G401 (cell line): ENCODE measurements around the gene MSANTD3. TPM values are rescaled to one million over a fixed set of nuclear protein-coding genes. Genes with fewer than 3 reads are reported as not detected.
"Not testable (repeated sequence)": the region's sequence is repeated elsewhere in the genome, so short reads cannot be mapped to it uniquely, and the experiment has no call there.

ENCODE experiments used
- DNase-seq: peaks from one replicate; pipeline ENCODE4 v3.0.0-alpha.2; 2015; ENCODE audit warnings: low spot score
- in situ Hi-C: cut with HindIII; loops from 2 replicates; pipeline ENCODE4 v1.10.0; 2016; ENCODE audit warnings: low sequenced_read_pairs, mixed read lengths
- total RNA-seq: library from RNA; depleted of rRNA; stranded (reverse); fragments of >200 nt; shearing (Covaris generic); gene quantifications from 2 replicates; pipeline ENCODE4 v1.2.3, GENCODE V29; 2014

MSANTD3 gene
- total RNA-seq, 1 experiment from 2014 or later = 63.5 TPM

DNA sequence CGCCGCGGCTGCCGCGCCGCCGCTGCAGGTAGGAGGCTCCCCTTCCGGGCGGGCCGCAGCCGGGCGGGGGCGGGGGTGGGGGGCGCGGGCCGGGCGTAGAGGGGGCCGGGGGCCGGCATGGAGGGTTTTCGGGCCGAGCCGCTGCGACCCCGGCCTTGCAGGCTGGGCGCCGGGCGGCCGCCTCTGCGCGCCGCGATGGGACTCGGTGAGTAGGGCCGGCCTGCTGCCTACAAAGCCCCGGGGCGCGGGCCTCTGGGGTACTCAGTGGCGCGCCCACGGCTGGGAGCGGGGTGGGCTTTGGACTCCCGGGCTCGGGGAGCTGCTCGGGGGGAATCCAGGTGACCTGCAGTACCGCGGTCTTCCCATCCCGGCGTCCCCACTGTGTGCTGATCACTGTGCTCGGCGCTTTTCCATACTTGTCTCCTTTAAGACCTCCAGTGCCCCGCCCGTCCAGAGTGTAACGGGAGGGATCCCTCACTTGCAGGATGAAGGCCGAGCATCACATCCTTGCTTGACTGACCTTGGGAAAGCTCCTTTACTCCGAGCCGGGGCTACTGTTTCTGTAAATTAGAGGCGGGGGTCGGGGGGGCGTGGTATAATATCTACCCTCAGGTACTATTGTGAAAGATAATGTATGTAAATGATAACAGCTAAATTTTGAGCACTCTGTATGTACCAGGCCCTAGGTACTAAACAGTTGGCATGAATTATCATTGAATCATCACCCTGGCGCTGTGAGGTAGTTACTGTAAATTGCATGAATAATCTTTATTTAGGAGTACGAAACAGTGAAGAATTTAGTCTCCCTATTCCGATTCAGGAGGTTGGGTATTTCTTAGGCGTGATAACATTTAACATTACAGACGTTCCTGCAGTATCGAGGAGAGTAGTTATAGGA lies 672 bp downstream of the MSANTD3 start:
- in situ Hi-C loops = no loop called here
- DNase-seq = peak; percentile 91

- DNase-seq = peak; percentile 56
- in situ Hi-C loops = no loop called here
These were observed 2.1 kb downstream of the MSANTD3 start for GRCh38 chr9:100428871-100429654.

GRCh38 chr9:100430286-100430940 lies 3.5 kb downstream of the MSANTD3 start:
- in situ Hi-C loops = no loop called here
- no peak for DNase-seq

DNA sequence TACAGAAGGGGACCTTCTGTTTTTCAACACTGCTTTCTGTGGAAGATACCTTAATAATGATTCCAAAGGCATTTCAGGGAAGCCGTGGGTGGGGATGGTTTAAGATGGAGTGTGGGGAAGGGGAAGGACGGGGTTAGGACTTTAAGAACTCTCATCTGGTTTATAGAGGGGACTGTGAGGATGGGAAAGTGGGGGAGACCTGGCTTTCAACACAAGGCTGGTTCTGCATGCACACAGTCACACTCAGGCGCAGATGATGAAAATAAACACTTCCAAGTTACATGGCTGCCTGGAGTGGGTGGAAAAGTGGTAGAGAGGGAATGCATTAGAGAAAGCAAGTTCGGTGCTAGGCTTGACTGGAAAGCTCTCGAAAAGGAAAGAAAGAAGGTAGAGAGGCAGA lies 4.9 kb downstream of the MSANTD3 start:
- in situ Hi-C loops = no loop called here
- no peak for DNase-seq

DNA sequence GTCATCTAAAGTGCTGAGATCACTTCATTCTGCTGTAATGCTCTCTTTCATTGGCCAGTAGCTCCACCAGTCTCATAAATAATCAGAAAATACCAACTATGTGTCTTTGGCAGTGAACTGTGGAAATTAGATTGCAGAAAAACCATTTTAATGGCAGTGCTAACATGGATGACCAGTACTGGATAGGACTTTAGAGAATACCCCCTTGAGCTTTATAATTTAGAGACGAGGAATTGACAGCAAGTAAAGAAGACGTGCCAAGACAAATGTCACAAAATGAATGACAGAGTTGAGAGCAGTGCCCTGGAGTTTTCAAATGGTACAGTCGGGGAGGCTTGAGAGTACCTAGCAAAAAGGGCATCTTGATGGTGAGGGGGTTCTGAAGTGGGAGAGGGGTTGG lies 5.8 kb downstream of the MSANTD3 start:
- DNase-seq = no peak
- in situ Hi-C loops = no loop called here

- in situ Hi-C loops = no loop called here
- no peak for DNase-seq
These were observed 9.6 kb downstream of the MSANTD3 start for GRCh38 chr9:100436571-100436970.

DNA sequence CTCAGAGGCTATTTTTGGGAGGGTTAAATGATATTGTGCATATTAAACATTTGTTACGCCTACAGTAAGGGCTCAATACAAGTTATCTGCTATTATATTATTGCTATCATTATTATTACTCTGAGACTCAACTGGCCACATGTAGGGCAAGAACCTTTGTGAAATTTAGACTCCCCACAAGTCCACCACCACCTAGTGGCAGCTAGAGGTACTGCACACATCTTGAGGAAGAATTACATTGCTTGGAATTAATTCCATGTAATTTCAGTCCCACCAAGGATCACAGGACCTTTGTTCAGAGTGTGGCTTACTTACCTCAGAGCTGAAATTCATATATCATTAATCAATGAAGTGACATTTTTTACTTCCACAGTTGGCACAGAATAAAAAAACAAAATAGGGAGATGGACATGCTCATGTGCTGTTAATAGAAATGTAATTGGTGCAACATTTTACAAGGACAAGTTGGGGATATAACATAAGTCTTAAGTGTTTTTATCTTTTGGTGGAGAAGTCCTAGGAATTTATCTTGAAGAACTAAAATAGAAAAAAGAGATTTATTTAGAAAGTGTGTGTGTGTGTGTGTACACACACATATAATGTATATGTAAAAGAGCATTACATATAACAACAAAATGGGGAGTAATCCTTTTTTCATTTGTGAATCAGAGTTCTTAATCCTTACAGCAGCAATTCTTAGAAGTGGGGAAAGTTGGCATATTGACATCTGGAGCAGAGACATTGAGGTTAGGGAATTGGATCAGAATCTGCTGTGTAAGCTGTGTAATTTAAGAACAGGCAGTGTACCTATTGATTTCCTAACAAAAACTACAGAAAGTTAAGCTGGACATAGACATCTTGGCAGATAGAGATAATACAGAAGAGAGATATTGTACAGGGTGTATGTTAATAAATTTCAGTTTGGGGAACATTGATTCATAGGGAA lies 11.2 kb downstream of the MSANTD3 start:
- DNase-seq = peak; percentile 65
- in situ Hi-C loops = no loop called here

DNA sequence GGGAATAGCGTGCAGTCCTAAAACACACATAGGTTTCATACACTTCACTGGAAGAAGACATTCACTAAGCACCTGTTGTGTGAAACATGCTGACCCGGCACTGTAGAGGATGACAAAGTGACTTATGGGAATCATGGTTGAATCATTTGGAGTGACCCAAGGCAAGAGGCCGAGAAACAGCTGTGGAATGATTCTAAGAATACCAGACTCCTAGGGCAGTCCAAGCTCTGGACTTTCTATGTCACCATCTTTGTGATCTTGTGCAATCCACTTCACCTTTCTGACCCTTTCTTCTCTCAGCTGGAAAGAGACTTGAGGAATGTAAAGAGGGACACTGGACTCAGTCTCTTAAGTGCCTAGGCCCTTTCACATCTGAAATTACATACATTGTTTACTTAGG lies 13.1 kb downstream of the MSANTD3 start:
- in situ Hi-C loops = no loop called here
- no peak for DNase-seq

- DNase-seq, in situ Hi-C loops: not testable (repeated sequence)
These were observed 13.5 kb downstream of the MSANTD3 start for GRCh38 chr9:100440487-100440886.

DNA sequence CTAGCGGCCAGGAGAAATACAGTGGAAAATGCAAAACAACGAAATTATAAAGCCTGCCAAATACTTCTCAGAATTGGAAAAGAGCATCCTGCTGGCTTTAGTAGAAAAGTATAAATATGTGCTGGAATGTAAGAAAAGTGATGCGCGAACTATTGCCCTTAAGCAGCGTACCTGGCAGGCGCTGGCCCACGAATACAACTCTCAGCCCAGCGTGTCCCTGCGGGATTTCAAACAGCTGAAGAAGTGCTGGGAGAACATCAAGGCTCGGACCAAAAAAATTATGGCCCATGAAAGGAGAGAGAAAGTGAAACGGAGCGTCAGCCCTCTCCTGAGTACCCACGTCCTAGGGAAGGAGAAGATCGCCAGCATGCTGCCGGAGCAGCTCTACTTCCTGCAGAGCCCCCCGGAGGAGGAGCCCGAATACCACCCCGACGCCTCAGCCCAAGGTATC lies 15.0 kb downstream of the MSANTD3 start:
- no peak for DNase-seq
- in situ Hi-C loops = no loop called here

GRCh38 chr9:100443781-100444768 lies 17.1 kb downstream of the MSANTD3 start:
- DNase-seq = no peak
- in situ Hi-C loops = no loop called here

DNA sequence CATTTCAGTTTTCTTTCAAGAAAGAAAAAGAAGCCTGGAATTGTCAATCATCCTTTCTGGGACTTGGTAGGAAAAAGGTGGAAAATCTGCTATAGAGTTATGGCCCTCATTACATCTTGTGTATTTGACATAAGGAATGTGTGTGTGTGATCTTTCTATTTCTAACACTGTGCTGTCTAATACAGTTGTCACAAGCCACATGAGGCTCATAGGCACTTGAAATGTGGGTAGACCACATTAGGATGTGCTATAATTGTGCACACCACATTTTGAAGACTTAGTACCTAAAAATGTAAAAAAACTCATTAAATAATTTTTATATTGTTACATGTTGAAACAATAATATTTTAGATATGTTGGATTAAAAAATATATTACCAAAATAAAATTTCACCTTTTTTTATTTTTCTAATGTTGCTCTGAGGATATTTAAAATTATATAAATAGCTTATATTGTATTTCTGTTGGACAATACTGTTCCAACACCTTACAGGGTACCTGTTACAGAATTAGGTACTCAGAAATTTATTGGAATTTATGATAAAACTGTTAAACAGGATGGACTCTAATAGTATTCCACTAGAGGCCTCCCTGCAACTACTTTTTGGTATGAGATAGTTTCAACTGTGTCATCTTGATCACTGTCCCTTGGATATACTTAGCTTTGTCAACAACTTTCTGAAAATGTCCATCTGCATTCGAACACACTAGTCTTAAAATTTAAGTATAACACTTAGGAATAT lies 18.4 kb downstream of the MSANTD3 start:
- in situ Hi-C loops = no loop called here
- no peak for DNase-seq

DNA sequence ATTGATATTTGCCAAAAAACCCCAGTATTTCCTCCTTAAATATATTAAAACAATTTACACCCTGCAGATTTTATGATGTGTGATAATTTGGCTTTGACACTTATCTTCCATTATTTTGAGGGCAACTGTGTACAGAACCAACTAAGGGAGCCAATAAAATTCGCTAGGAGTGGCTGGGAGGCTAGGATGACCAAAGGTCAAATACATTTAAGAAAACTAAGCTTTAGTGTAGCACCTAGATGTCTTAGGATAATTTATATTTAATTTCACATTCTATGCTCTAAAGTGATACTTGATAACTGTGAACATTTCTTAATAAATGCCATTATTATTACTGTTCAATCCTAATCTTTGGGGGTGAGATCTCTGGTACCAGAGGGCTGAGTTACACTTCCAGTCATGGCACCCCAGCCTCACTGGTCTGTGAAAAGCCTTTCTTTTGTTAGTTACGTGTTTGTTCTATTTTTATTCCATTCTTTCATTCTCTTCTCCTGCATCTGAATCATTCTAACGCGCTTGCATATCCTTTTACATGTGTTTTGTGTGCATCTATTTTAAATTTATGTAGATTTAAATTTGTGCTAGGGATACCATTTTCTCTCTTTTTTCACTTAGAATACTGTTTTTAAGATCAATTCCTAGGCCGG lies 19.1 kb downstream of the MSANTD3 start:
- DNase-seq = no peak
- in situ Hi-C loops = no loop called here

DNA sequence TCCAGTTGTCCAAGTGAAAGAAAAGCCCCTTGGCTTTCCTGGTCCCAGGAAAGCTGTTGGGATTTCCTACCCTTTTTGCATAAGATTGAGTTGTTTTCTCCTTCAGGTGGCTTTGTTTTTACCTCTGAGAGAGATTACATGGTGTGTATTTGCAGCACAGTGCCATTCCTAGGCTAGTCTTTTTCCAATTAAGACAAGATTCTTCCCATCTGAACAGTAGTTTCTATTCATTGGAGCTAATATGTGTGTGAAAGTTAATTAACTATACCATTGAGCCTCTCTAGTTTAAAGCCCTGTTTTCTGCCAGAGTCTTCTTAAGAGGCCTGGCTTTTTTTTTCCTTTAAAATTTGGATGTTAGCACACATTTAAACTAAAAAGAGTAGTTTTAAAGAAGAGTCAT lies 20.1 kb downstream of the MSANTD3 start:
- in situ Hi-C loops = no loop called here
- DNase-seq = no peak

DNA sequence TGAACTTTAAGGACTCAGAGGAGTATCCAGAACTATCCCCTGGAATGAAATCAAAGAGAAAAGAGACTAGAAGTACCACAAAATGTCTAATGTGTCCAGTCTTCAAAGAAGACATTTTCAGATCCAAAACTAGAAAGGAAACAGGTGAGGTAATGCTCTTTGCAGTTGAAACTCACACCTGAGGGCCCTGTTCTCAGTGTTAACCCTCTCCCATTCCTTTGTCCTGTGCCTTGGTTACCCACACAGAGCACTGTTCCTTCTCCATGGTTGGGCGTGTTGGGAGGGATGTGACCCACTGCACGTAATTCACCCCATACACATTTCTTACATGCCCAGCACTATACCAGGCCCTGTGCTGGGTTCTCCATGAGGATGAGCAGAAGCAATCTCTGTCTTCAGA lies 21.3 kb downstream of the MSANTD3 start:
- in situ Hi-C loops = no loop called here

GRCh38 chr9:100449420-100449819 lies 22.5 kb downstream of the MSANTD3 start:
- in situ Hi-C loops = no loop called here
- no peak for DNase-seq

More for the DNA sequence above, 21.3 kb downstream of the MSANTD3 start:
- no peak for DNase-seq
